CD4-positive, alpha-beta T cell (primary cell): ENCODE measurements around the gene PJVK. TPM values are rescaled to one million over a fixed set of nuclear protein-coding genes. Genes with fewer than 3 reads are reported as not detected.

Experiments
- ATAC-seq: fragments of 200-7000 bp; cut with Tn5 transposase; one replicate; pipeline ENCODE4 v1.10.0; 2022; ENCODE audit warnings: mild to moderate bottlenecking; ENCODE audit not compliant: poor library complexity
- CTCF ChIA-PET: fragments of 350-600 bp; sonication (Branson Sonifier 250); formaldehyde crosslinking; loops from one replicate; lab custom pipeline; 2021; ENCODE audit warnings: antibody characterized with exemption, inconsistent platforms; lab: Charles Lee
- POLR2A ChIA-PET: fragments of 350-600 bp; sonication (Branson Sonifier 250); formaldehyde crosslinking; loops from one replicate; lab custom pipeline; 2021; ENCODE audit warnings: antibody characterized with exemption, inconsistent platforms; lab: Charles Lee
- DNase-seq, 14 experiments: peaks; one replicate each; pipeline ENCODE4 v3.0.0-alpha.2; 2013 to 2020; ENCODE audit warnings: mixed read lengths in 2 of 14
- H3K27ac ChIP-seq, 2 donors: one replicate each; pipeline versions ENCODE4 v1.5.1 to v1.7.0; 2013; ENCODE audit warnings: low read length in 2 of 2, low read depth in 1 of 2, mild to moderate bottlenecking in 1 of 2
- H3K27me3 ChIP-seq, 2 experiments: 1 replicate in 1 of 2; 2 replicates in 1 of 2; pipeline versions ENCODE4 v1.6.1 to v1.7.0; 2013; ENCODE audit warnings: low read length in 2 of 2, control low read depth in 1 of 2, mild to moderate bottlenecking in 1 of 2, moderate library complexity in 1 of 2; ENCODE audit not compliant: insufficient read depth in 2 of 2, control insufficient read depth in 1 of 2
- H3K36me3 ChIP-seq: one replicate; pipeline ENCODE4 v1.6.1; 2013; ENCODE audit warnings: low read length, control low read depth; ENCODE audit not compliant: insufficient read depth
- H3K4me1 ChIP-seq: one replicate; pipeline ENCODE4 v1.6.1; 2013; ENCODE audit warnings: low read length, control low read depth; ENCODE audit not compliant: insufficient read depth
- H3K4me3 ChIP-seq: one replicate; pipeline ENCODE4 v1.5.1; 2013; ENCODE audit warnings: mild to moderate bottlenecking, low read length, moderate library complexity
- H3K9me3 ChIP-seq, 2 experiments: 1 replicate in 1 of 2; 2 replicates in 1 of 2; pipeline versions ENCODE4 v1.6.1 to v1.7.0; 2013; ENCODE audit warnings: low read length in 2 of 2, mild to moderate bottlenecking in 2 of 2, control low read depth in 1 of 2, moderate library complexity in 1 of 2; ENCODE audit not compliant: control insufficient read depth in 1 of 2, insufficient read depth in 1 of 2
- H3K27ac Mint-ChIP-seq: one replicate; pipeline ENCODE4 v1.8.0; 2020; ENCODE audit warnings: mixed read lengths
- H3K27me3 Mint-ChIP-seq: one replicate; pipeline ENCODE4 v1.8.0; 2021; ENCODE audit warnings: mixed read lengths
- H3K36me3 Mint-ChIP-seq: one replicate; pipeline ENCODE4 v1.8.0; 2021; ENCODE audit warnings: low read depth, mixed read lengths
- H3K4me1 Mint-ChIP-seq: one replicate; pipeline ENCODE4 v1.8.0; 2021; ENCODE audit warnings: low read depth, mixed read lengths
- H3K4me3 Mint-ChIP-seq: one replicate; pipeline ENCODE4 v1.8.0; 2020; ENCODE audit warnings: mild to moderate bottlenecking, mixed read lengths
- H3K9me3 Mint-ChIP-seq: one replicate; pipeline ENCODE4 v1.8.0; 2020; ENCODE audit warnings: mixed read lengths
- CTCF ChIP-seq: fragments of 200-600 bp; IDR thresholded peaks from one replicate; pipeline ENCODE4 v1.8.0; 2022; ENCODE audit warnings: antibody characterized with exemption, mild to moderate bottlenecking
- intact Hi-C, 2 experiments: fragments of 100-400 bp; cut with DNase I in 1 of 2; cut with micrococcal nuclease in 1 of 2; formaldehyde crosslinking; loops; one replicate each; pipeline versions ENCODE4 v1.15.1 to v1.9.0; 2023 to 2025; cut with DNase I, micrococcal nuclease
- total RNA-seq, 174 experiments: library from RNA in 2 of 174; stranded (reverse) in 2 of 174; gene quantifications; one replicate each; pipeline ENCODE4 v1.2.3 and lab custom pipeline; 2021 to 2026

Gene PJVK
- total RNA-seq, 2 experiments from 2014 or later = 3.8 to 4.2 TPM

GRCh38 chr2:178498137-178498536 is 47.0 kb downstream of the PJVK start:
- H3K36me3 Mint-ChIP-seq = peaks cover 95% of the 10 kb centered on the region
- POLR2A ChIA-PET = no interaction called here

GRCh38 chr2:178499640-178500039 is 48.5 kb downstream of the PJVK start:
- POLR2A ChIA-PET = interaction anchor here (1.1 kb wide), 1 partner anchor 15 kb away, joined by 3 read pairs; no protein-coding TSS in a partner anchor
- Histone ChIP-seq H3K36me3 (peaks cover 77% of the 10 kb centered on the region), H3K27ac (no peak overlapping the region), H3K4me1 (no peaks in the 10 kb centered on the region), H3K27me3 (no peaks in the 10 kb centered on the region), H3K4me3 (no peak overlapping the region), H3K9me3 (no peaks in the 10 kb centered on the region)
- H3K4me1 Mint-ChIP-seq = no peaks in the 10 kb centered on the region
- no peak overlapping the region for H3K27ac Mint-ChIP-seq
- intact Hi-C loops = loop anchor here in 1 of 2 experiments (10.0 kb wide), 1 partner anchor 105 kb away; no protein-coding TSS in a partner anchor
- CTCF ChIA-PET = interaction anchor here (1.0 kb wide), 1 partner anchor 23 kb away, joined by 5 read pairs; no protein-coding TSS in a partner anchor
- ATAC-seq = no peak
- H3K27me3 Mint-ChIP-seq = no peaks in the 10 kb centered on the region
- H3K36me3 Mint-ChIP-seq = peaks cover 94% of the 10 kb centered on the region
- no peak for DNase-seq
- no peak for TF ChIP-seq CTCF
- no peak overlapping the region for H3K4me3 Mint-ChIP-seq
- H3K9me3 Mint-ChIP-seq = no peaks in the 10 kb centered on the region

More at GRCh38 chr2:178498137-178498536, 47.0 kb downstream of the PJVK start:
- no peaks in the 10 kb centered on the region for H3K4me1 Mint-ChIP-seq
- CTCF ChIA-PET = no interaction called here
- H3K36me3 ChIP-seq = peaks cover 84% of the 10 kb centered on the region
- H3K27me3 Mint-ChIP-seq = no peaks in the 10 kb centered on the region
- intact Hi-C loops = loop anchor here in 1 of 2 experiments (10.0 kb wide), 1 partner anchor 103 kb away; no protein-coding TSS in a partner anchor
- no peak overlapping the region for H3K27ac Mint-ChIP-seq
- H3K27ac ChIP-seq = no peak overlapping the region
- no peaks in the 10 kb centered on the region for H3K4me1 ChIP-seq
- H3K9me3 ChIP-seq = no peaks in the 10 kb centered on the region
- TF ChIP-seq CTCF = no peak
- H3K4me3 Mint-ChIP-seq = no peak overlapping the region
- no peaks in the 10 kb centered on the region for H3K27me3 ChIP-seq
- ATAC-seq = no peak
- no peaks in the 10 kb centered on the region for H3K9me3 Mint-ChIP-seq
- DNase-seq = no peak
- H3K4me3 ChIP-seq = no peak overlapping the region

- ChIA-PET POLR2A (interaction anchor here (0.6 kb wide), 2 partner anchors 47 to 693 kb away, joined by 3 read pairs; no protein-coding TSS in a partner anchor), CTCF (no interaction called here)
- Mint-ChIP-seq H3K9me3 (no peaks in the 10 kb centered on the region), H3K4me1 (no peaks in the 10 kb centered on the region), H3K36me3 (peaks cover 92% of the 10 kb centered on the region), H3K27ac (no peak overlapping the region), H3K4me3 (no peak overlapping the region), H3K27me3 (no peaks in the 10 kb centered on the region)
- H3K36me3 ChIP-seq = peaks cover 69% of the 10 kb centered on the region
- DNase-seq (no peak), ATAC-seq (no peak)
- H3K4me1 ChIP-seq = no peaks in the 10 kb centered on the region
- H3K27ac ChIP-seq = no peak overlapping the region
- no peaks in the 10 kb centered on the region for H3K9me3 ChIP-seq
- no peak overlapping the region for H3K4me3 ChIP-seq
- no peaks in the 10 kb centered on the region for H3K27me3 ChIP-seq
- intact Hi-C loops = no loop called here
- TF ChIP-seq CTCF = no peak
These were observed 51.6 kb downstream of the PJVK start for GRCh38 chr2:178502751-178503150.
